ENCODE data around the gene COG5. TPM values are rescaled to one million over a fixed set of nuclear protein-coding genes. Genes with fewer than 3 reads are reported as not detected.

COG5 gene
- total RNA-seq, 1 experiment from 2014 or later: 56.1 TPM

GRCh38 chr7:107495516-107495915 is 68.2 kb downstream of the COG5 start:
- H3K4me1 ChIP-seq (ENCODE audit: low read length): peaks cover 4% of the 10 kb centered on the region
- no peaks in the 10 kb centered on the region for H3K27me3 ChIP-seq (ENCODE audit: low read length)
- DNase-seq: no peak
- no peak overlapping the region for H3K27ac ChIP-seq (ENCODE audit: low read length)
- H3K36me3 ChIP-seq (ENCODE audit: insufficient read depth, low read length): no peaks in the 10 kb centered on the region
- H3K4me3 ChIP-seq (ENCODE audit: low read length): no peak overlapping the region
- H2AFZ ChIP-seq (ENCODE audit: low read length): no peak overlapping the region
- H3K9me3 ChIP-seq (ENCODE audit: low read length): no peaks in the 10 kb centered on the region
- no peak overlapping the region for H3K9ac ChIP-seq (ENCODE audit: low read length)
- peaks cover 76% of the 10 kb centered on the region for H3K79me2 ChIP-seq (ENCODE audit: low read length)
- H3K4me2 ChIP-seq (ENCODE audit: low read depth, low read length, poor library complexity, severe bottlenecking): no peak overlapping the region
- no peaks in the 10 kb centered on the region for H4K20me1 ChIP-seq (ENCODE audit: insufficient read depth, low read depth, low read length)
- H3K9me2 ChIP-seq (replicated peaks; ENCODE audit: insufficient read depth, low read length): no peaks in the 10 kb centered on the region

GRCh38 chr7:107494884-107495283 is 68.8 kb downstream of the COG5 start:
- H3K79me2 ChIP-seq (ENCODE audit: low read length): peaks cover 72% of the 10 kb centered on the region
- no peaks in the 10 kb centered on the region for H3K36me3 ChIP-seq (ENCODE audit: insufficient read depth, low read length)
- no peak overlapping the region for H3K4me3 ChIP-seq (ENCODE audit: low read length)
- H3K9ac ChIP-seq (ENCODE audit: low read length): no peak overlapping the region
- H3K4me2 ChIP-seq (ENCODE audit: low read depth, low read length, poor library complexity, severe bottlenecking): no peak overlapping the region
- DNase-seq: no peak
- no peaks in the 10 kb centered on the region for H3K9me3 ChIP-seq (ENCODE audit: low read length)
- peaks cover 4% of the 10 kb centered on the region for H3K4me1 ChIP-seq (ENCODE audit: low read length)
- H3K9me2 ChIP-seq (replicated peaks; ENCODE audit: insufficient read depth, low read length): no peaks in the 10 kb centered on the region
- no peaks in the 10 kb centered on the region for H4K20me1 ChIP-seq (ENCODE audit: insufficient read depth, low read depth, low read length)
- H2AFZ ChIP-seq (ENCODE audit: low read length): no peak overlapping the region
- H3K27me3 ChIP-seq (ENCODE audit: low read length): no peaks in the 10 kb centered on the region
- H3K27ac ChIP-seq (ENCODE audit: low read length): no peak overlapping the region

- Histone ChIP-seq H3K9me3 (ENCODE audit: low read length) (no peaks in the 10 kb centered on the region), H3K4me2 (ENCODE audit: low read depth, low read length, poor library complexity, severe bottlenecking) (no peak overlapping the region), H3K36me3 (ENCODE audit: insufficient read depth, low read length) (no peaks in the 10 kb centered on the region), H3K9ac (ENCODE audit: low read length) (no peak overlapping the region), H4K20me1 (ENCODE audit: insufficient read depth, low read depth, low read length) (no peaks in the 10 kb centered on the region), H3K4me3 (ENCODE audit: low read length) (no peak overlapping the region), H3K9me2 (replicated peaks; ENCODE audit: insufficient read depth, low read length) (no peaks in the 10 kb centered on the region), H2AFZ (ENCODE audit: low read length) (no peak overlapping the region), H3K27ac (ENCODE audit: low read length) (no peak overlapping the region), H3K79me2 (ENCODE audit: low read length) (peaks cover 71% of the 10 kb centered on the region), H3K4me1 (ENCODE audit: low read length) (peaks cover 4% of the 10 kb centered on the region), H3K27me3 (ENCODE audit: low read length) (no peaks in the 10 kb centered on the region)
- no peak for DNase-seq
Observed at GRCh38 chr7:107494315-107494751, 69.4 kb downstream of the COG5 start.

- Histone ChIP-seq H3K4me3 (ENCODE audit: low read length) (no peak overlapping the region), H3K9ac (ENCODE audit: low read length) (no peak overlapping the region), H4K20me1 (ENCODE audit: insufficient read depth, low read depth, low read length) (no peaks in the 10 kb centered on the region), H3K79me2 (ENCODE audit: low read length) (peaks cover 67% of the 10 kb centered on the region), H2AFZ (ENCODE audit: low read length) (no peak overlapping the region), H3K4me2 (ENCODE audit: low read depth, low read length, poor library complexity, severe bottlenecking) (no peak overlapping the region), H3K27me3 (ENCODE audit: low read length) (no peaks in the 10 kb centered on the region), H3K4me1 (ENCODE audit: low read length) (peaks cover 4% of the 10 kb centered on the region), H3K9me2 (replicated peaks; ENCODE audit: insufficient read depth, low read length) (no peaks in the 10 kb centered on the region), H3K27ac (ENCODE audit: low read length) (no peak overlapping the region), H3K9me3 (ENCODE audit: low read length) (no peaks in the 10 kb centered on the region), H3K36me3 (ENCODE audit: insufficient read depth, low read length) (no peaks in the 10 kb centered on the region)
- DNase-seq: no peak
Observed at GRCh38 chr7:107492875-107493274, 70.8 kb downstream of the COG5 start.

- no peak overlapping the region for H3K4me3 ChIP-seq (ENCODE audit: low read length)
- peaks cover 51% of the 10 kb centered on the region for H3K79me2 ChIP-seq (ENCODE audit: low read length)
- H3K4me2 ChIP-seq (ENCODE audit: low read depth, low read length, poor library complexity, severe bottlenecking): peak overlapping the region; percentile 4
- H4K20me1 ChIP-seq (ENCODE audit: insufficient read depth, low read depth, low read length): no peaks in the 10 kb centered on the region
- H3K36me3 ChIP-seq (ENCODE audit: insufficient read depth, low read length): no peaks in the 10 kb centered on the region
- H3K27ac ChIP-seq (ENCODE audit: low read length): no peak overlapping the region
- H3K4me1 ChIP-seq (ENCODE audit: low read length): peaks cover 7% of the 10 kb centered on the region
- H3K9me3 ChIP-seq (ENCODE audit: low read length): no peaks in the 10 kb centered on the region
- no peak overlapping the region for H3K9ac ChIP-seq (ENCODE audit: low read length)
- no peak for DNase-seq
- no peaks in the 10 kb centered on the region for H3K27me3 ChIP-seq (ENCODE audit: low read length)
- no peaks in the 10 kb centered on the region for H3K9me2 ChIP-seq (replicated peaks; ENCODE audit: insufficient read depth, low read length)
- H2AFZ ChIP-seq (ENCODE audit: low read length): no peak overlapping the region
Observed at GRCh38 chr7:107486041-107486440, 77.7 kb downstream of the COG5 start.

- Histone ChIP-seq H3K4me3 (ENCODE audit: low read length) (no peak overlapping the region), H4K20me1 (ENCODE audit: insufficient read depth, low read depth, low read length) (no peaks in the 10 kb centered on the region), H3K9ac (ENCODE audit: low read length) (no peak overlapping the region), H3K79me2 (ENCODE audit: low read length) (peaks cover 64% of the 10 kb centered on the region), H2AFZ (ENCODE audit: low read length) (no peak overlapping the region), H3K27ac (ENCODE audit: low read length) (no peak overlapping the region), H3K4me1 (ENCODE audit: low read length) (peaks cover 7% of the 10 kb centered on the region), H3K36me3 (ENCODE audit: insufficient read depth, low read length) (no peaks in the 10 kb centered on the region), H3K4me2 (ENCODE audit: low read depth, low read length, poor library complexity, severe bottlenecking) (no peak overlapping the region), H3K27me3 (ENCODE audit: low read length) (no peaks in the 10 kb centered on the region), H3K9me3 (ENCODE audit: low read length) (no peaks in the 10 kb centered on the region), H3K9me2 (replicated peaks; ENCODE audit: insufficient read depth, low read length) (no peaks in the 10 kb centered on the region)
- DNase-seq: no peak
Observed at GRCh38 chr7:107482571-107482970, 81.1 kb downstream of the COG5 start.

GRCh38 chr7:107480932-107481331 is 82.8 kb downstream of the COG5 start:
- no peak overlapping the region for H3K27ac ChIP-seq (ENCODE audit: low read length)
- DNase-seq: no peak
- peaks cover 9% of the 10 kb centered on the region for H3K4me1 ChIP-seq (ENCODE audit: low read length)
- no peak overlapping the region for H3K4me3 ChIP-seq (ENCODE audit: low read length)
- no peaks in the 10 kb centered on the region for H3K36me3 ChIP-seq (ENCODE audit: insufficient read depth, low read length)
- H2AFZ ChIP-seq (ENCODE audit: low read length): no peak overlapping the region
- H3K4me2 ChIP-seq (ENCODE audit: low read depth, low read length, poor library complexity, severe bottlenecking): no peak overlapping the region
- no peaks in the 10 kb centered on the region for H3K9me2 ChIP-seq (replicated peaks; ENCODE audit: insufficient read depth, low read length)
- no peaks in the 10 kb centered on the region for H4K20me1 ChIP-seq (ENCODE audit: insufficient read depth, low read depth, low read length)
- peaks cover 61% of the 10 kb centered on the region for H3K79me2 ChIP-seq (ENCODE audit: low read length)
- no peak overlapping the region for H3K9ac ChIP-seq (ENCODE audit: low read length)
- no peaks in the 10 kb centered on the region for H3K27me3 ChIP-seq (ENCODE audit: low read length)
- no peaks in the 10 kb centered on the region for H3K9me3 ChIP-seq (ENCODE audit: low read length)

- Histone ChIP-seq H3K9me3 (ENCODE audit: low read length) (no peaks in the 10 kb centered on the region), H3K9ac (ENCODE audit: low read length) (no peak overlapping the region), H3K36me3 (ENCODE audit: insufficient read depth, low read length) (no peaks in the 10 kb centered on the region), H3K4me2 (ENCODE audit: low read depth, low read length, poor library complexity, severe bottlenecking) (no peak overlapping the region), H3K4me3 (ENCODE audit: low read length) (no peak overlapping the region), H3K27ac (ENCODE audit: low read length) (no peak overlapping the region), H3K9me2 (replicated peaks; ENCODE audit: insufficient read depth, low read length) (no peaks in the 10 kb centered on the region), H3K27me3 (ENCODE audit: low read length) (no peaks in the 10 kb centered on the region), H4K20me1 (ENCODE audit: insufficient read depth, low read depth, low read length) (no peaks in the 10 kb centered on the region), H3K79me2 (ENCODE audit: low read length) (peaks cover 47% of the 10 kb centered on the region), H3K4me1 (ENCODE audit: low read length) (peaks cover 12% of the 10 kb centered on the region), H2AFZ (ENCODE audit: low read length) (no peak overlapping the region)
- no peak for DNase-seq
Observed at GRCh38 chr7:107479303-107479702, 84.4 kb downstream of the COG5 start.

GRCh38 chr7:107474104-107474521 is 89.6 kb downstream of the COG5 start:
- Histone ChIP-seq H3K9ac (ENCODE audit: low read length) (no peak overlapping the region), H3K27ac (ENCODE audit: low read length) (no peak overlapping the region), H3K4me2 (ENCODE audit: low read depth, low read length, poor library complexity, severe bottlenecking) (no peak overlapping the region), H3K27me3 (ENCODE audit: low read length) (no peaks in the 10 kb centered on the region), H3K36me3 (ENCODE audit: insufficient read depth, low read length) (no peaks in the 10 kb centered on the region), H3K4me3 (ENCODE audit: low read length) (no peak overlapping the region), H3K9me3 (ENCODE audit: low read length) (no peaks in the 10 kb centered on the region), H3K4me1 (ENCODE audit: low read length) (peaks cover 49% of the 10 kb centered on the region), H3K79me2 (ENCODE audit: low read length) (peaks cover 45% of the 10 kb centered on the region; the same call in 1 of the 2 replicates), H2AFZ (ENCODE audit: low read length) (no peak overlapping the region), H3K9me2 (replicated peaks; ENCODE audit: insufficient read depth, low read length) (no peaks in the 10 kb centered on the region), H4K20me1 (ENCODE audit: insufficient read depth, low read depth, low read length) (no peaks in the 10 kb centered on the region)
- no peak for DNase-seq

Data from Karpas-422 (cell line).